ENCODE data around the gene FHL1.

The FHL1 gene

GRCh38 chrX:136157187-136157586 lies 9.9 kb downstream of the FHL1 start:
- no peaks in the 10 kb centered on the region for H4K20me1 ChIP-seq (ENCODE audit: insufficient read depth)
- no peak overlapping the region for H3K27ac ChIP-seq
- no peak overlapping the region for H3K4me3 ChIP-seq (IDR thresholded peaks at IDR 0.05; ENCODE audit: insufficient read depth, low read depth, low read length)
- TF ChIP-seq CTCF (conservative IDR thresholded peaks at IDR 0.05; ENCODE audit: low read depth, low read length): no peak
- no peaks in the 10 kb centered on the region for H3K36me3 ChIP-seq (ENCODE audit: insufficient read depth)
- H3K4me1 ChIP-seq (ENCODE audit: low read depth, poor library complexity, severe bottlenecking): peaks cover 14% of the 10 kb centered on the region
- H3K79me2 ChIP-seq (ENCODE audit: insufficient read depth, low read depth): no peaks in the 10 kb centered on the region; the same call in 1 of the 2 replicates
- no peak overlapping the region for H3K9ac ChIP-seq
- H3K4me2 ChIP-seq: no peak overlapping the region
- no peaks in the 10 kb centered on the region for H3K27me3 ChIP-seq (ENCODE audit: insufficient read depth, low read depth)
- no peak overlapping the region for H2AFZ ChIP-seq (ENCODE audit: low read depth)

- H2AFZ ChIP-seq (ENCODE audit: low read depth): no peak overlapping the region
- H3K4me2 ChIP-seq: no peak overlapping the region
- no peak overlapping the region for H3K9ac ChIP-seq
- H3K4me3 ChIP-seq (IDR thresholded peaks at IDR 0.05; ENCODE audit: insufficient read depth, low read depth, low read length): no peak overlapping the region
- peaks cover 25% of the 10 kb centered on the region for H3K4me1 ChIP-seq (ENCODE audit: low read depth, poor library complexity, severe bottlenecking)
- no peaks in the 10 kb centered on the region for H3K27me3 ChIP-seq (ENCODE audit: insufficient read depth, low read depth)
- H3K36me3 ChIP-seq (ENCODE audit: insufficient read depth): no peaks in the 10 kb centered on the region
- TF ChIP-seq CTCF (conservative IDR thresholded peaks at IDR 0.05; ENCODE audit: low read depth, low read length): no peak
- H3K79me2 ChIP-seq (ENCODE audit: insufficient read depth, low read depth): no peaks in the 10 kb centered on the region; the same call in 1 of the 2 replicates
- no peak overlapping the region for H3K27ac ChIP-seq
- H4K20me1 ChIP-seq (ENCODE audit: insufficient read depth): no peaks in the 10 kb centered on the region
These were observed 11.4 kb downstream of the FHL1 start for GRCh38 chrX:136158685-136159084.

GRCh38 chrX:136159611-136160025 lies 12.3 kb downstream of the FHL1 start:
- TF ChIP-seq CTCF (conservative IDR thresholded peaks at IDR 0.05; ENCODE audit: low read depth, low read length): no peak

GRCh38 chrX:136162827-136163570 lies 15.7 kb downstream of the FHL1 start:
- no peak overlapping the region for H3K9ac ChIP-seq
- H3K4me1 ChIP-seq (ENCODE audit: low read depth, poor library complexity, severe bottlenecking): peaks cover 10% of the 10 kb centered on the region
- no peaks in the 10 kb centered on the region for H4K20me1 ChIP-seq (ENCODE audit: insufficient read depth)
- TF ChIP-seq CTCF (conservative IDR thresholded peaks at IDR 0.05; ENCODE audit: low read depth, low read length): peak; percentile 66
- no peaks in the 10 kb centered on the region for H3K36me3 ChIP-seq (ENCODE audit: insufficient read depth)
- no peaks in the 10 kb centered on the region for H3K79me2 ChIP-seq (ENCODE audit: insufficient read depth, low read depth)
- H3K27ac ChIP-seq: no peak overlapping the region
- peak overlapping the region; percentile 21; the same call in 1 of the 2 replicates for H3K4me2 ChIP-seq
- H3K27me3 ChIP-seq (ENCODE audit: insufficient read depth, low read depth): no peaks in the 10 kb centered on the region
- no peak overlapping the region for H2AFZ ChIP-seq (ENCODE audit: low read depth)
- H3K4me3 ChIP-seq (IDR thresholded peaks at IDR 0.05; ENCODE audit: insufficient read depth, low read depth, low read length): no peak overlapping the region

More at GRCh38 chrX:136159611-136160025, 12.3 kb downstream of the FHL1 start:
- no peaks in the 10 kb centered on the region; the same call in 1 of the 2 replicates for H3K79me2 ChIP-seq (ENCODE audit: insufficient read depth, low read depth)
- H3K27me3 ChIP-seq (ENCODE audit: insufficient read depth, low read depth): no peaks in the 10 kb centered on the region
- no peak overlapping the region for H3K4me3 ChIP-seq (IDR thresholded peaks at IDR 0.05; ENCODE audit: insufficient read depth, low read depth, low read length)
- H2AFZ ChIP-seq (ENCODE audit: low read depth): no peak overlapping the region
- peaks cover 25% of the 10 kb centered on the region for H3K4me1 ChIP-seq (ENCODE audit: low read depth, poor library complexity, severe bottlenecking)
- H4K20me1 ChIP-seq (ENCODE audit: insufficient read depth): no peaks in the 10 kb centered on the region
- no peaks in the 10 kb centered on the region for H3K36me3 ChIP-seq (ENCODE audit: insufficient read depth)
- no peak overlapping the region for H3K4me2 ChIP-seq
- H3K27ac ChIP-seq: no peak overlapping the region
- no peak overlapping the region for H3K9ac ChIP-seq
